Thyroid gland (tissue), 4 donors: ENCODE data around the gene ALAS2.

ENCODE experiments used
- CTCF ChIP-seq, 6 experiments: fragments of 200-600 bp in 3 of 6; fragments of 450-650 bp in 3 of 6; sonication (generic) in 3 of 6; IDR thresholded peaks; one replicate each; pipeline ENCODE4 v1.5.1; 2016 to 2019; ENCODE audit warnings: antibody characterized with exemption in 6 of 6, mild to moderate bottlenecking in 2 of 6, inconsistent platforms in 1 of 6, moderate library complexity in 1 of 6
- POLR2A ChIP-seq, 2 donors: fragments of 450-650 bp; IDR thresholded peaks; one replicate each; pipeline ENCODE4 v1.6.1; 2017; ENCODE audit warnings: antibody characterized with exemption in 2 of 2, mild to moderate bottlenecking in 2 of 2, moderate library complexity in 1 of 2

DNA sequence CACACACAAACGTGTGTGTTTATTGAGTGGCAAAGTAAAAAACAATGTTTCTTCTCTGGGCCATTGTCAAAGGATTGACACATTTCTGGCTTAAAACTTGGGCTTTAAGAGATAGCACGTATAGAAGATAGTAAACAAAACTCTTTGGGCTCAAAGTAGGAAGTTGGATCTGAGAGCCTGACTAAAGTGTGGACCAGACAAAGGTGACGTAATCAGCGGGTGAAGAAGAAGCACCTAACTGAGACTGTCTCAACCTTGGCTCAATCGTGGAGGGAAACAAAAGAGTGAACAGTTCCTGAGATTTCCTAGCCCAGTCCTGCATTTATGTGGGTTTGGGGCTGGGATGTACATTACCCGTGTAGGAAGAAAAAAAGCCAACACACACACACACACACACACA lies 50.4 kb downstream of the ALAS2 start:
- TF ChIP-seq CTCF (IDR thresholded peaks at IDR 0.05) (no peak), POLR2A (IDR thresholded peaks at IDR 0.05) (no peak)
